Measurements from ENCODE around the gene MTG1. TPM values are rescaled to one million over a fixed set of nuclear protein-coding genes. Genes with fewer than 3 reads are reported as not detected.
"Not testable (repeated sequence)": the region's sequence is repeated elsewhere in the genome, so short reads cannot be mapped to it uniquely, and the experiment has no call there.

The MTG1 gene
- total and polyA plus RNA-seq, 8 donors, result 17.2 to 62.9 (median 23.1) TPM

GRCh38 chr10:133422223-133422806 lies 28.4 kb downstream of the MTG1 start:
- ATAC-seq (no peak), FAIRE-seq (no peak), DNase-seq (no peak)
- Histone ChIP-seq H3K36me3 (peaks cover 0 to 10% (median 0%) of the 10 kb centered on the region in 3 donors), H3K27me3 (no peaks in the 10 kb centered on the region), H3K9me3 (no peaks in the 10 kb centered on the region), H3K4me1 (peaks cover 0 to 3% (median 0%) of the 10 kb centered on the region in 3 donors), H3K27ac (no peak overlapping the region), H3K4me3 (no peak overlapping the region)
- TF ChIP-seq CTCF (IDR thresholded peaks at IDR 0.05), result no peak
- WGBS, 2 donors, result 85 to 87% methylated on average over 16 of the region's 16 CpGs
- intact Hi-C loops (cut with DNase I), result loop anchor here in 1 of 3 donors (5.0 kb wide), 1 partner anchor 150 kb away; no protein-coding TSS in a partner anchor

- peaks cover 0 to 10% (median 0%) of the 10 kb centered on the region in 3 donors for H3K36me3 ChIP-seq
- peak; percentile 23 to 51 (median 41) for ATAC-seq
- H3K27ac ChIP-seq, result no peak overlapping the region
- TF ChIP-seq CTCF (IDR thresholded peaks at IDR 0.05), result no peak
- intact Hi-C loops (cut with DNase I), result loop anchor here in 1 of 3 donors (5.0 kb wide), 1 partner anchor 149 kb away; no protein-coding TSS in a partner anchor
- 15 to 18% methylated on average over 65 to 88 of the region's 88 CpGs for WGBS, 2 donors
- peak in 2 of 6 donors; percentile 27 to 73 for DNase-seq
- peaks cover 0 to 3% (median 0%) of the 10 kb centered on the region in 3 donors for H3K4me1 ChIP-seq
- no peak overlapping the region for H3K4me3 ChIP-seq
- no peak for FAIRE-seq
- H3K27me3 ChIP-seq, result no peaks in the 10 kb centered on the region
- no peaks in the 10 kb centered on the region for H3K9me3 ChIP-seq
These were observed 29.1 kb downstream of the MTG1 start for GRCh38 chr10:133422807-133423771.

- H3K36me3 ChIP-seq, H3K27me3 ChIP-seq, H3K9me3 ChIP-seq, H3K4me3 ChIP-seq, H3K27ac ChIP-seq, H3K4me1 ChIP-seq, FAIRE-seq: not testable (repeated sequence)
- intact Hi-C loops (cut with DNase I), result loop anchor here in 1 of 3 donors (5.0 kb wide), 1 partner anchor 148 kb away; no protein-coding TSS in a partner anchor
- DNase-seq (peak in 1 of 6 donors; percentile 64), ATAC-seq (peak in 3 of 4 donors; percentile 14 to 43 (median 17))
- WGBS, 2 donors, result 2% methylated on average over 9 of the region's 46 CpGs; no CpG with 5 or more reads in 1 of the 2 donors
These were observed 30.1 kb downstream of the MTG1 start for GRCh38 chr10:133424102-133424501.

GRCh38 chr10:133424601-133425000 lies 30.6 kb downstream of the MTG1 start, which contains the start of gene SPRN:
SPRN (minus strand) TSS chr10:133424625; CDS start chr10:133423681, 944 bp downstream.
- not testable (repeated sequence) for H3K9me3 ChIP-seq, H3K36me3 ChIP-seq, H3K27me3 ChIP-seq, H3K4me3 ChIP-seq, H3K4me1 ChIP-seq, FAIRE-seq, H3K27ac ChIP-seq
- intact Hi-C loops (cut with DNase I), result loop anchor here in 1 of 3 donors (5.0 kb wide), 1 partner anchor 148 kb away; no protein-coding TSS in a partner anchor
- 0 to 20% methylated on average over 1 to 15 of the region's 37 CpGs for WGBS, 2 donors
- peak in 1 of 6 donors; percentile 79 for DNase-seq
- peak in 2 of 4 donors; percentile 9 to 10 for ATAC-seq

- H3K4me1 ChIP-seq; intact Hi-C loops (cut with DNase I); ATAC-seq; H3K27me3 ChIP-seq; H3K9me3 ChIP-seq; H3K27ac ChIP-seq; H3K36me3 ChIP-seq; H3K4me3 ChIP-seq; FAIRE-seq; DNase-seq: not testable (repeated sequence)
- 86 to 90% methylated on average over 4 of the region's 4 CpGs for WGBS, 2 donors
These were observed 35.6 kb downstream of the MTG1 start for GRCh38 chr10:133429571-133429970.

GRCh38 chr10:133431888-133432613 lies 38.1 kb downstream of the MTG1 start:
- H3K4me1 ChIP-seq; H3K36me3 ChIP-seq; H3K27ac ChIP-seq; FAIRE-seq; DNase-seq; H3K4me3 ChIP-seq; intact Hi-C loops (cut with DNase I); H3K9me3 ChIP-seq; H3K27me3 ChIP-seq: not testable (repeated sequence)
- 46 to 49% methylated on average over 5 to 6 of the region's 9 CpGs for WGBS, 2 donors
- ATAC-seq, result peak in 2 of 4 donors; percentile 13 to 44

- 86% methylated on average over 6 of the region's 25 CpGs; no CpG with 5 or more reads in 1 of the 2 donors for WGBS, 2 donors
- H3K4me3 ChIP-seq; intact Hi-C loops (cut with DNase I); H3K27me3 ChIP-seq; DNase-seq; H3K27ac ChIP-seq; FAIRE-seq; H3K4me1 ChIP-seq; H3K9me3 ChIP-seq; H3K36me3 ChIP-seq: not testable (repeated sequence)
- peak in 2 of 4 donors; percentile 6 to 13 for ATAC-seq
These were observed 38.8 kb downstream of the MTG1 start for GRCh38 chr10:133432789-133433188.

All from pancreas (tissue), 10 donors.